Mesothelial cell of epicardium (in vitro differentiated cells): Measurements from ENCODE around the gene PTPRT. TPM values are rescaled to one million over a fixed set of nuclear protein-coding genes. Genes with fewer than 3 reads are reported as not detected.

Experiments
- DNase-seq, 2 experiments: peaks; one replicate each; pipeline ENCODE4 v3.0.0; 2021; ENCODE audit warnings: low spot score in 2 of 2; ENCODE audit not compliant: unreplicated experiment in 2 of 2
- H3K27ac Mint-ChIP-seq: 2 replicates; pipeline ENCODE4 v1.8.0; 2021; ENCODE audit warnings: mixed read lengths
- H3K27me3 Mint-ChIP-seq: 2 replicates; pipeline ENCODE4 v1.8.0; 2021; ENCODE audit warnings: low read depth, mixed read lengths
- H3K36me3 Mint-ChIP-seq: 2 replicates; pipeline ENCODE4 v1.8.0; 2021; ENCODE audit warnings: mixed read lengths
- H3K4me1 Mint-ChIP-seq: 2 replicates; pipeline ENCODE4 v1.8.0; 2021; ENCODE audit warnings: mixed read lengths
- H3K4me3 Mint-ChIP-seq: 2 replicates; pipeline ENCODE4 v1.8.0; 2021; ENCODE audit warnings: mild to moderate bottlenecking, moderate library complexity, mixed read lengths
- H3K9me3 Mint-ChIP-seq: 2 replicates; pipeline ENCODE4 v1.8.0; 2021; ENCODE audit warnings: mixed read lengths
- total RNA-seq: library from RNA; stranded (reverse); gene quantifications from 3 replicates; pipeline ENCODE4 v1.2.1, GENCODE V29; 2021
- TF ChIP-seq, protein P1 (sequence below): fragments of 200-600 bp; sonication (generic); IDR thresholded peaks from one replicate; pipeline ENCODE4 v1.5.0; 2021; ENCODE audit warnings: antibody characterized with exemption; ENCODE audit not compliant: unreplicated experiment

PTPRT gene
- total RNA-seq, 1 donor from 2014 or later: 0.80 TPM

DNA sequence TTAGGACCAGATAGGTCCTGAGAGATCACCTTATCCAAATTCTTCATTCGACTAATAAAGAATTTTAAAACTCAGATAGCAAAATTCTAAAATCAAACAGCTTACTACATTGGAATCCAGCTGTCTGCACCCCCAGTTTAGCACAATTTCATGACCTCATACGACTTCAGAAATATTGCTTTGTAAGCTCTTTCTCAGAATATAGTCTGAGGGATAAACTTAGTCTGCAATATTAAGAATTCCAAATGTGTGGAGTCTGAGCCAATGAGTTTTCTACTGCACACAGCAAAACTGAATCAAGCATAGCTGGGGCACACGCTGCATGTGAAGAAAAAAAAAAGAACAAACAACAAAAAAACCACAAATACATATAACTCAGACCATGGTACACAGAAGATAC, 1029.9 kb downstream of the PTPRT start:
- Mint-ChIP-seq H3K9me3 (no peaks in the 10 kb centered on the region), H3K4me1 (no peaks in the 10 kb centered on the region), H3K36me3 (no peaks in the 10 kb centered on the region), H3K27ac (no peak overlapping the region), H3K27me3 (no peaks in the 10 kb centered on the region), H3K4me3 (no peak overlapping the region)
- no peak for DNase-seq
- TF ChIP-seq, protein P1, sequence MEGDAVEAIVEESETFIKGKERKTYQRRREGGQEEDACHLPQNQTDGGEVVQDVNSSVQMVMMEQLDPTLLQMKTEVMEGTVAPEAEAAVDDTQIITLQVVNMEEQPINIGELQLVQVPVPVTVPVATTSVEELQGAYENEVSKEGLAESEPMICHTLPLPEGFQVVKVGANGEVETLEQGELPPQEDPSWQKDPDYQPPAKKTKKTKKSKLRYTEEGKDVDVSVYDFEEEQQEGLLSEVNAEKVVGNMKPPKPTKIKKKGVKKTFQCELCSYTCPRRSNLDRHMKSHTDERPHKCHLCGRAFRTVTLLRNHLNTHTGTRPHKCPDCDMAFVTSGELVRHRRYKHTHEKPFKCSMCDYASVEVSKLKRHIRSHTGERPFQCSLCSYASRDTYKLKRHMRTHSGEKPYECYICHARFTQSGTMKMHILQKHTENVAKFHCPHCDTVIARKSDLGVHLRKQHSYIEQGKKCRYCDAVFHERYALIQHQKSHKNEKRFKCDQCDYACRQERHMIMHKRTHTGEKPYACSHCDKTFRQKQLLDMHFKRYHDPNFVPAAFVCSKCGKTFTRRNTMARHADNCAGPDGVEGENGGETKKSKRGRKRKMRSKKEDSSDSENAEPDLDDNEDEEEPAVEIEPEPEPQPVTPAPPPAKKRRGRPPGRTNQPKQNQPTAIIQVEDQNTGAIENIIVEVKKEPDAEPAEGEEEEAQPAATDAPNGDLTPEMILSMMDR: no peak

- H3K36me3 Mint-ChIP-seq: no peaks in the 10 kb centered on the region
- TF ChIP-seq, protein P1: no peak
- H3K27ac Mint-ChIP-seq: no peak overlapping the region
- DNase-seq: no peak
- no peaks in the 10 kb centered on the region for H3K27me3 Mint-ChIP-seq
- H3K4me3 Mint-ChIP-seq: no peak overlapping the region
- H3K4me1 Mint-ChIP-seq: no peaks in the 10 kb centered on the region
- no peaks in the 10 kb centered on the region for H3K9me3 Mint-ChIP-seq
Observed at GRCh38 chr20:42158272-42158671, 1031.4 kb downstream of the PTPRT start.

DNA sequence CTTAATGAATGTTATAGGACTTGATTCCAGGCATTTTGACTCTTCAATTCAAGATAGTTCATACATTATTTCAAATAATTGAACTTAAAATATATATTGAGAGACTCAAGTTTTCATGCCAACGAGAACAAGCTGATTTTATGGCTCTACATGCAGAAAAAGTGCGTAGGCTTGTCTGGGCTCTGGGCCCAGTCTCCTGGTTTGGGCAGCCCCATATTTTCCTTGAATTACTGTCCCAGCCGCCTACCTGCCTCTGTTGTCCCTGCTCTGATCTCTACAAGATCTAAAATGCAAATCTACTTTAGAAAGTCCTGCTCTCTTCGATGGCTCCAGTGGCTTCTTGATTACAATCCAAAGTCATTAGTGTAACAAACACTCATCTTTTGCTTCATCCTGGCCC, 1034.1 kb downstream of the PTPRT start:
- Mint-ChIP-seq H3K27me3 (no peaks in the 10 kb centered on the region), H3K9me3 (peaks cover 10% of the 10 kb centered on the region), H3K36me3 (no peaks in the 10 kb centered on the region), H3K4me1 (no peaks in the 10 kb centered on the region), H3K27ac (no peak overlapping the region), H3K4me3 (no peak overlapping the region)
- TF ChIP-seq, protein P1: no peak
- no peak for DNase-seq

DNA sequence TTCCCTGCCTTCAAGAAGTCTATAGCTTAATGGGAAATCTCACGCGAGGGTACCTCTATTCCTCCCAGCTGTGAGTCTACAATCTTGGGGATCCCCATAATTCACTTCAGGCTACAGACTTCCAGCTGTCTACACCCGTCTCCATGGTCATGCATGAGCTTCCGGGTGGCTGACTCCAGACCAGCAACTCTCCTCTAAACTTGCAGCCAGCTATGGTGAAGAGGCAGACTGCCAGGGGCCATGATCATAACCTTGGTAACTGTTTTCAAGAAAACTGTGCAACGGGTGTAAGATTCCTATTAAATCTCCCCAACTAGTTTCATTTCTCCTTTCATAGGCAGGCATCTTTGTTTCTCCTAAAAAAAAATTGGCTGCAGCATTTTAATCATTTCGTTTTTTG, 1037.1 kb downstream of the PTPRT start:
- H3K36me3 Mint-ChIP-seq: no peaks in the 10 kb centered on the region
- TF ChIP-seq, protein P1: no peak
- no peak overlapping the region for H3K4me3 Mint-ChIP-seq
- H3K4me1 Mint-ChIP-seq: no peaks in the 10 kb centered on the region
- no peaks in the 10 kb centered on the region for H3K27me3 Mint-ChIP-seq
- DNase-seq: no peak
- peaks cover 10% of the 10 kb centered on the region for H3K9me3 Mint-ChIP-seq
- no peak overlapping the region for H3K27ac Mint-ChIP-seq

- no peaks in the 10 kb centered on the region for H3K4me1 Mint-ChIP-seq
- no peak overlapping the region for H3K27ac Mint-ChIP-seq
- no peak overlapping the region for H3K4me3 Mint-ChIP-seq
- H3K27me3 Mint-ChIP-seq: no peaks in the 10 kb centered on the region
- no peak for DNase-seq
- H3K9me3 Mint-ChIP-seq: peaks cover 13% of the 10 kb centered on the region
- TF ChIP-seq, protein P1: no peak
- H3K36me3 Mint-ChIP-seq: no peaks in the 10 kb centered on the region
Observed at GRCh38 chr20:42150230-42150629, 1039.5 kb downstream of the PTPRT start.

DNA sequence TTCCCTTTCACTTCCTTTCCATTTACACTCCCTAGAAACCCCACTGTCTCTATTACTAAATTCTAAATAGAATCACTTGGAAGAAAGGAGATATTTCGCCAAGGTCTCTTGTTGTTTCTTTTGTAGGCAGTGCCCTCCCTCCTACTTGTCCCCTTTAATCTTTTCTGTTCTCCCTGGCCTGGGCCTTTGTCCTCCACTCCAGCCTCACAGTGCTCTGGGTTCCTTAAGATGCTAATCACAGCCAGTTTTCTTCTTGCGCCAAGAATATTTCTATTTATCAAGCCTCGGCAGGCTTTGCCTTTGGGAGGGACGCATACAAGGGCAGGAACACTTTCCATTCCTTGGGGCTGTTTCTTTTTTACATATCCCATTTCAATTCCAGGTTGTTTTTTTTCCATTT, 1051.0 kb downstream of the PTPRT start:
- Mint-ChIP-seq H3K4me1 (no peaks in the 10 kb centered on the region), H3K27ac (no peak overlapping the region), H3K27me3 (peaks cover 14% of the 10 kb centered on the region), H3K9me3 (peaks cover 7% of the 10 kb centered on the region), H3K4me3 (no peak overlapping the region), H3K36me3 (no peaks in the 10 kb centered on the region)
- no peak for DNase-seq
- TF ChIP-seq, protein P1: no peak
